ENCODE measurements around the gene PIAS1.

- TF ChIP-seq CTCF (IDR thresholded peaks at IDR 0.05; ENCODE audit: low read depth, low read length) (no peak), EZH2phosphoT487 (IDR thresholded peaks at IDR 0.05; ENCODE audit: low read depth) (no peak)
These were observed 72.3 kb downstream of the PIAS1 start for GRCh38 chr15:68126396-68126795.
